HEK293T (cell line): ENCODE data around the gene BAHD1.

Source experiments
- CTBP1 ChIP-seq: fragments of 450-650 bp; IDR thresholded peaks from 2 replicates; pipeline ENCODE4 v1.6.1; 2016; ENCODE audit warnings: borderline replicate concordance
- ELF4 ChIP-seq: fragments of 450-650 bp; IDR thresholded peaks from 2 replicates; pipeline ENCODE4 v1.6.1; 2017; ENCODE audit warnings: antibody characterized with exemption
- FOXA1 ChIP-seq: fragments of 450-650 bp; IDR thresholded peaks from 2 replicates; pipeline ENCODE4 v1.6.1; 2016; ENCODE audit warnings: mild to moderate bottlenecking
- HDGF ChIP-seq: fragments of 450-650 bp; IDR thresholded peaks from 2 replicates; pipeline ENCODE4 v1.6.1; 2017; ENCODE audit warnings: antibody characterized with exemption, borderline replicate concordance

- TF ChIP-seq HDGF = no peak
- TF ChIP-seq CTBP1 = no peak
- no peak for TF ChIP-seq ELF4
- no peak for TF ChIP-seq FOXA1
Measured at GRCh38 chr15:40470423-40471104, 29.8 kb downstream of the BAHD1 start, which contains the start of gene CHST14.
